WERI-Rb-1 (cell line): Measurements from ENCODE around the gene CLCN2.

Experiments used
- DNase-seq: peaks from one replicate; pipeline ENCODE4 v3.0.0-alpha.2; 2020
- H3K27ac ChIP-seq: fragments of 250-450 bp; sonication (Bioruptor Pico); 2 replicates; pipeline ENCODE4 v1.5.1; 2020; ENCODE audit warnings: mild to moderate bottlenecking, moderate library complexity
- H3K27me3 ChIP-seq: fragments of 250-450 bp; sonication (Bioruptor Pico); 2 replicates; pipeline ENCODE4 v1.5.1; 2021; ENCODE audit warnings: mild to moderate bottlenecking, low read depth, moderate library complexity; ENCODE audit not compliant: insufficient read depth, severe bottlenecking
- H3K36me3 ChIP-seq: fragments of 250-450 bp; sonication (Bioruptor Pico); 2 replicates; pipeline ENCODE4 v1.5.1; 2020; ENCODE audit warnings: mild to moderate bottlenecking, moderate library complexity
- H3K4me3 ChIP-seq: 2 replicates; pipeline ENCODE4 v1.5.1; 2011; ENCODE audit warnings: low read depth, mild to moderate bottlenecking, control low read depth, low read length
- H3K9me3 ChIP-seq: fragments of 250-450 bp; sonication (Bioruptor Pico); 2 replicates; pipeline ENCODE4 v1.5.1; 2021; ENCODE audit warnings: mild to moderate bottlenecking, moderate library complexity; ENCODE audit not compliant: severe bottlenecking
- CTCF ChIP-seq: IDR thresholded peaks from 2 replicates; pipeline ENCODE4 v1.5.1; 2011; ENCODE audit warnings: low read depth, mild to moderate bottlenecking, control low read depth, inconsistent platforms, low read length

CLCN2 gene

GRCh38 chr3:184387174-184387714 is 25.8 kb upstream of the CLCN2 start:
- peaks cover 40% of the 10 kb centered on the region for H3K36me3 ChIP-seq
- no peak for DNase-seq
- H3K27ac ChIP-seq: no peak overlapping the region
- no peaks in the 10 kb centered on the region for H3K27me3 ChIP-seq
- no peak overlapping the region for H3K4me3 ChIP-seq
- TF ChIP-seq CTCF: no peak
- H3K9me3 ChIP-seq: no peaks in the 10 kb centered on the region

GRCh38 chr3:184386047-184386806 is 24.8 kb upstream of the CLCN2 start:
- H3K36me3 ChIP-seq: peaks cover 45% of the 10 kb centered on the region
- no peak for DNase-seq
- no peaks in the 10 kb centered on the region for H3K9me3 ChIP-seq
- no peak for TF ChIP-seq CTCF
- no peak overlapping the region for H3K4me3 ChIP-seq
- no peaks in the 10 kb centered on the region for H3K27me3 ChIP-seq
- no peak overlapping the region for H3K27ac ChIP-seq

- Histone ChIP-seq H3K36me3 (peaks cover 45% of the 10 kb centered on the region), H3K9me3 (no peaks in the 10 kb centered on the region), H3K27ac (no peak overlapping the region), H3K4me3 (no peak overlapping the region), H3K27me3 (no peaks in the 10 kb centered on the region)
- no peak for TF ChIP-seq CTCF
- no peak for DNase-seq
Measured at GRCh38 chr3:184384856-184385422, 23.5 kb upstream of the CLCN2 start.

GRCh38 chr3:184384342-184384741 is 22.9 kb upstream of the CLCN2 start:
- Histone ChIP-seq H3K9me3 (no peaks in the 10 kb centered on the region), H3K4me3 (no peak overlapping the region), H3K27ac (no peak overlapping the region), H3K36me3 (peaks cover 45% of the 10 kb centered on the region), H3K27me3 (no peaks in the 10 kb centered on the region)
- TF ChIP-seq CTCF: no peak
- no peak for DNase-seq

- no peak for TF ChIP-seq CTCF
- H3K27ac ChIP-seq: no peak overlapping the region
- H3K9me3 ChIP-seq: no peaks in the 10 kb centered on the region
- peaks cover 40% of the 10 kb centered on the region for H3K36me3 ChIP-seq
- no peak overlapping the region for H3K4me3 ChIP-seq
- no peaks in the 10 kb centered on the region for H3K27me3 ChIP-seq
- DNase-seq: no peak
Measured at GRCh38 chr3:184383033-184383740, 21.8 kb upstream of the CLCN2 start.
